ENCODE measurements around the gene MAML2. TPM values are rescaled to one million over a fixed set of nuclear protein-coding genes. Genes with fewer than 3 reads are reported as not detected.

MAML2 gene
- total and polyA plus RNA-seq, 2 of the 8 experiments (the other 6 are each of a cell fraction or from before 2014, with no cell fraction given) = 3.8 to 6.6 TPM

DNA sequence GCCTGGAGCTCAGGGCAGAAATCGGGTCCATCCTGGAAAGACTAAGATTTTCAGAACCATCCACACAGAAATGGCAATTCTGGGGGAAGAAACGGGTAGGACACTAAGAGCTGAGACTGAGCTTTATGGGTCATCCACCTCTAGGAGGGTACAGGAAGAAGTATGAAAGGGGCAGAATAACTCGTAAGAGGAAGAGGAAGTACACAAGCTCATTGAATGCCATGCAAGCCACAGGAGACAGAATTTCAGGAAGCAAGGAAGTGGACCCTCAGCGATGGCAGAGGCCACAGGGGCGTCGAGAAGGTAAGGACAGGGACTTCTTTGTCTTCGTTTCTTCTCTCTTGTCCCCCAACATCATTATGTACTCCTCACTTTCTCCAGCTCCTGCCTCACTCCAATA, 169.6 kb downstream of the MAML2 start (continued):
- TF ChIP-seq, protein P1, sequence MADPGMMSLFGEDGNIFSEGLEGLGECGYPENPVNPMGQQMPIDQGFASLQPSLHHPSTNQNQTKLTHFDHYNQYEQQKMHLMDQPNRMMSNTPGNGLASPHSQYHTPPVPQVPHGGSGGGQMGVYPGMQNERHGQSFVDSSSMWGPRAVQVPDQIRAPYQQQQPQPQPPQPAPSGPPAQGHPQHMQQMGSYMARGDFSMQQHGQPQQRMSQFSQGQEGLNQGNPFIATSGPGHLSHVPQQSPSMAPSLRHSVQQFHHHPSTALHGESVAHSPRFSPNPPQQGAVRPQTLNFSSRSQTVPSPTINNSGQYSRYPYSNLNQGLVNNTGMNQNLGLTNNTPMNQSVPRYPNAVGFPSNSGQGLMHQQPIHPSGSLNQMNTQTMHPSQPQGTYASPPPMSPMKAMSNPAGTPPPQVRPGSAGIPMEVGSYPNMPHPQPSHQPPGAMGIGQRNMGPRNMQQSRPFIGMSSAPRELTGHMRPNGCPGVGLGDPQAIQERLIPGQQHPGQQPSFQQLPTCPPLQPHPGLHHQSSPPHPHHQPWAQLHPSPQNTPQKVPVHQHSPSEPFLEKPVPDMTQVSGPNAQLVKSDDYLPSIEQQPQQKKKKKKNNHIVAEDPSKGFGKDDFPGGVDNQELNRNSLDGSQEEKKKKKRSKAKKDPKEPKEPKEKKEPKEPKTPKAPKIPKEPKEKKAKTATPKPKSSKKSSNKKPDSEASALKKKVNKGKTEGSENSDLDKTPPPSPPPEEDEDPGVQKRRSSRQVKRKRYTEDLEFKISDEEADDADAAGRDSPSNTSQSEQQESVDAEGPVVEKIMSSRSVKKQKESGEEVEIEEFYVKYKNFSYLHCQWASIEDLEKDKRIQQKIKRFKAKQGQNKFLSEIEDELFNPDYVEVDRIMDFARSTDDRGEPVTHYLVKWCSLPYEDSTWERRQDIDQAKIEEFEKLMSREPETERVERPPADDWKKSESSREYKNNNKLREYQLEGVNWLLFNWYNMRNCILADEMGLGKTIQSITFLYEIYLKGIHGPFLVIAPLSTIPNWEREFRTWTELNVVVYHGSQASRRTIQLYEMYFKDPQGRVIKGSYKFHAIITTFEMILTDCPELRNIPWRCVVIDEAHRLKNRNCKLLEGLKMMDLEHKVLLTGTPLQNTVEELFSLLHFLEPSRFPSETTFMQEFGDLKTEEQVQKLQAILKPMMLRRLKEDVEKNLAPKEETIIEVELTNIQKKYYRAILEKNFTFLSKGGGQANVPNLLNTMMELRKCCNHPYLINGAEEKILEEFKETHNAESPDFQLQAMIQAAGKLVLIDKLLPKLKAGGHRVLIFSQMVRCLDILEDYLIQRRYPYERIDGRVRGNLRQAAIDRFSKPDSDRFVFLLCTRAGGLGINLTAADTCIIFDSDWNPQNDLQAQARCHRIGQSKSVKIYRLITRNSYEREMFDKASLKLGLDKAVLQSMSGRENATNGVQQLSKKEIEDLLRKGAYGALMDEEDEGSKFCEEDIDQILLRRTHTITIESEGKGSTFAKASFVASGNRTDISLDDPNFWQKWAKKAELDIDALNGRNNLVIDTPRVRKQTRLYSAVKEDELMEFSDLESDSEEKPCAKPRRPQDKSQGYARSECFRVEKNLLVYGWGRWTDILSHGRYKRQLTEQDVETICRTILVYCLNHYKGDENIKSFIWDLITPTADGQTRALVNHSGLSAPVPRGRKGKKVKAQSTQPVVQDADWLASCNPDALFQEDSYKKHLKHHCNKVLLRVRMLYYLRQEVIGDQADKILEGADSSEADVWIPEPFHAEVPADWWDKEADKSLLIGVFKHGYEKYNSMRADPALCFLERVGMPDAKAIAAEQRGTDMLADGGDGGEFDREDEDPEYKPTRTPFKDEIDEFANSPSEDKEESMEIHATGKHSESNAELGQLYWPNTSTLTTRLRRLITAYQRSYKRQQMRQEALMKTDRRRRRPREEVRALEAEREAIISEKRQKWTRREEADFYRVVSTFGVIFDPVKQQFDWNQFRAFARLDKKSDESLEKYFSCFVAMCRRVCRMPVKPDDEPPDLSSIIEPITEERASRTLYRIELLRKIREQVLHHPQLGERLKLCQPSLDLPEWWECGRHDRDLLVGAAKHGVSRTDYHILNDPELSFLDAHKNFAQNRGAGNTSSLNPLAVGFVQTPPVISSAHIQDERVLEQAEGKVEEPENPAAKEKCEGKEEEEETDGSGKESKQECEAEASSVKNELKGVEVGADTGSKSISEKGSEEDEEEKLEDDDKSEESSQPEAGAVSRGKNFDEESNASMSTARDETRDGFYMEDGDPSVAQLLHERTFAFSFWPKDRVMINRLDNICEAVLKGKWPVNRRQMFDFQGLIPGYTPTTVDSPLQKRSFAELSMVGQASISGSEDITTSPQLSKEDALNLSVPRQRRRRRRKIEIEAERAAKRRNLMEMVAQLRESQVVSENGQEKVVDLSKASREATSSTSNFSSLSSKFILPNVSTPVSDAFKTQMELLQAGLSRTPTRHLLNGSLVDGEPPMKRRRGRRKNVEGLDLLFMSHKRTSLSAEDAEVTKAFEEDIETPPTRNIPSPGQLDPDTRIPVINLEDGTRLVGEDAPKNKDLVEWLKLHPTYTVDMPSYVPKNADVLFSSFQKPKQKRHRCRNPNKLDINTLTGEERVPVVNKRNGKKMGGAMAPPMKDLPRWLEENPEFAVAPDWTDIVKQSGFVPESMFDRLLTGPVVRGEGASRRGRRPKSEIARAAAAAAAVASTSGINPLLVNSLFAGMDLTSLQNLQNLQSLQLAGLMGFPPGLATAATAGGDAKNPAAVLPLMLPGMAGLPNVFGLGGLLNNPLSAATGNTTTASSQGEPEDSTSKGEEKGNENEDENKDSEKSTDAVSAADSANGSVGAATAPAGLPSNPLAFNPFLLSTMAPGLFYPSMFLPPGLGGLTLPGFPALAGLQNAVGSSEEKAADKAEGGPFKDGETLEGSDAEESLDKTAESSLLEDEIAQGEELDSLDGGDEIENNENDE (IDR thresholded peaks at IDR 0.05; ENCODE audit: insufficient replicate concordance, low read length) = no peak
- no peak for TF ChIP-seq TBP (IDR thresholded peaks at IDR 0.05; ENCODE audit: low read depth, low read length)
- TF ChIP-seq SP2 (IDR thresholded peaks at IDR 0.05; ENCODE audit: low read length) = no peak
- TF ChIP-seq TAF1 (IDR thresholded peaks at IDR 0.05; ENCODE audit: low read depth, low read length) = no peak
- TF ChIP-seq ZNF274 (IDR thresholded peaks at IDR 0.05; ENCODE audit: borderline replicate concordance, extremely low read depth, low read length) = no peak
- TF ChIP-seq RAD21 (IDR thresholded peaks at IDR 0.05 in 1 of 2, conservative IDR thresholded peaks at IDR 0.05 in 1 of 2; ENCODE audit: low read depth in 2 of 2, low read length in 2 of 2) = no peak
- TF ChIP-seq, protein P2, sequence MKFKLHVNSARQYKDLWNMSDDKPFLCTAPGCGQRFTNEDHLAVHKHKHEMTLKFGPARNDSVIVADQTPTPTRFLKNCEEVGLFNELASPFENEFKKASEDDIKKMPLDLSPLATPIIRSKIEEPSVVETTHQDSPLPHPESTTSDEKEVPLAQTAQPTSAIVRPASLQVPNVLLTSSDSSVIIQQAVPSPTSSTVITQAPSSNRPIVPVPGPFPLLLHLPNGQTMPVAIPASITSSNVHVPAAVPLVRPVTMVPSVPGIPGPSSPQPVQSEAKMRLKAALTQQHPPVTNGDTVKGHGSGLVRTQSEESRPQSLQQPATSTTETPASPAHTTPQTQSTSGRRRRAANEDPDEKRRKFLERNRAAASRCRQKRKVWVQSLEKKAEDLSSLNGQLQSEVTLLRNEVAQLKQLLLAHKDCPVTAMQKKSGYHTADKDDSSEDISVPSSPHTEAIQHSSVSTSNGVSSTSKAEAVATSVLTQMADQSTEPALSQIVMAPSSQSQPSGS (IDR thresholded peaks at IDR 0.05; ENCODE audit: low read length) = no peak
- TF ChIP-seq TAF7 (optimal IDR thresholded peaks at IDR 0.05; ENCODE audit: borderline replicate concordance, low read depth, low read length) = no peak
- no peak for TF ChIP-seq JUN (IDR thresholded peaks at IDR 0.05; ENCODE audit: low read depth, low read length)
- no peak for TF ChIP-seq NRF1 (IDR thresholded peaks at IDR 0.05; ENCODE audit: low read depth, low read length)
